Measurements from ENCODE around the gene C1orf210. TPM values are rescaled to one million over a fixed set of nuclear protein-coding genes. Genes with fewer than 3 reads are reported as not detected.

Gene C1orf210
- polyA plus RNA-seq, 1 donor (not counting 4 experiments of a cell fraction or from before 2014, with no cell fraction given): 5.6 TPM

GRCh38 chr1:43238991-43239469 is 46.4 kb downstream of the C1orf210 start:
- H3K4me2 ChIP-seq (ENCODE audit: control insufficient read depth, extremely low read depth, insufficient read depth, low read depth, low read length): no peak overlapping the region
- no peaks in the 10 kb centered on the region for H4K20me1 ChIP-seq (ENCODE audit: control insufficient read depth, extremely low read depth, insufficient read depth, low read length)
- H3K36me3 ChIP-seq (ENCODE audit: control insufficient read depth in 2 of 2, extremely low read depth in 1 of 2, insufficient read depth in 2 of 2, low read length in 2 of 2): no peaks in the 10 kb centered on the region
- H3K27ac ChIP-seq (ENCODE audit: control insufficient read depth, insufficient read depth, low read length): no peak overlapping the region
- no peak for FAIRE-seq
- H2AFZ ChIP-seq (ENCODE audit: control insufficient read depth, low read length): no peak overlapping the region
- peaks cover 9% of the 10 kb centered on the region for H3K4me1 ChIP-seq (ENCODE audit: control insufficient read depth, extremely low read depth, insufficient read depth, low read length)
- H3K9me3 ChIP-seq (ENCODE audit: control insufficient read depth, low read depth, low read length): no peaks in the 10 kb centered on the region
- DNase-seq (ENCODE audit: low read depth, low spot score): no peak
- no peak overlapping the region for H3K9ac ChIP-seq (ENCODE audit: control insufficient read depth, extremely low read depth, insufficient read depth, low read length)
- H3K9me1 ChIP-seq (ENCODE audit: control insufficient read depth, extremely low read depth, insufficient read depth, low read length): no peaks in the 10 kb centered on the region
- H3K27me3 ChIP-seq (ENCODE audit: control insufficient read depth, extremely low read depth, insufficient read depth, low read length): no peaks in the 10 kb centered on the region
- H3K4me3 ChIP-seq (ENCODE audit: control insufficient read depth in 2 of 3, extremely low read depth in 1 of 3, insufficient read depth in 2 of 3, low read depth in 1 of 3, low read length in 3 of 3): no peak overlapping the region
- dilution Hi-C loops (cut with MboI; ENCODE audit: extremely low pct_ligation_motif_present, low sequenced_read_pairs): no loop called here
- TF ChIP-seq CTCF (optimal IDR thresholded peaks at IDR 0.05 in 1 of 3, IDR thresholded peaks at IDR 0.05 in 1 of 3, conservative IDR thresholded peaks at IDR 0.05 in 1 of 3; ENCODE audit: extremely low read depth in 1 of 3, insufficient read depth in 2 of 3, low read length in 3 of 3) (no peak), EZH2 (IDR thresholded peaks at IDR 0.05; ENCODE audit: low read length) (no peak)
- no peaks in the 10 kb centered on the region for H3K79me2 ChIP-seq (ENCODE audit: control insufficient read depth, insufficient read depth, low read length)

- H3K9me3 ChIP-seq (ENCODE audit: control insufficient read depth, low read depth, low read length): no peaks in the 10 kb centered on the region
- H3K9ac ChIP-seq (ENCODE audit: control insufficient read depth, extremely low read depth, insufficient read depth, low read length): no peak overlapping the region
- FAIRE-seq (peak; percentile 77), DNase-seq (ENCODE audit: low read depth, low spot score) (no peak)
- no peaks in the 10 kb centered on the region for H3K9me1 ChIP-seq (ENCODE audit: control insufficient read depth, extremely low read depth, insufficient read depth, low read length)
- no peak overlapping the region for H3K4me3 ChIP-seq (ENCODE audit: control insufficient read depth in 2 of 3, extremely low read depth in 1 of 3, insufficient read depth in 2 of 3, low read depth in 1 of 3, low read length in 3 of 3)
- H3K79me2 ChIP-seq (ENCODE audit: control insufficient read depth, insufficient read depth, low read length): no peaks in the 10 kb centered on the region
- no peaks in the 10 kb centered on the region for H3K27me3 ChIP-seq (ENCODE audit: control insufficient read depth, extremely low read depth, insufficient read depth, low read length)
- H3K36me3 ChIP-seq (ENCODE audit: control insufficient read depth in 2 of 2, extremely low read depth in 1 of 2, insufficient read depth in 2 of 2, low read length in 2 of 2): no peaks in the 10 kb centered on the region
- no peak overlapping the region for H3K4me2 ChIP-seq (ENCODE audit: control insufficient read depth, extremely low read depth, insufficient read depth, low read depth, low read length)
- H4K20me1 ChIP-seq (ENCODE audit: control insufficient read depth, extremely low read depth, insufficient read depth, low read length): no peaks in the 10 kb centered on the region
- dilution Hi-C loops (cut with MboI; ENCODE audit: extremely low pct_ligation_motif_present, low sequenced_read_pairs): no loop called here
- no peak overlapping the region for H2AFZ ChIP-seq (ENCODE audit: control insufficient read depth, low read length)
- H3K27ac ChIP-seq (ENCODE audit: control insufficient read depth, insufficient read depth, low read length): no peak overlapping the region
- TF ChIP-seq CTCF (optimal IDR thresholded peaks at IDR 0.05 in 1 of 3, IDR thresholded peaks at IDR 0.05 in 1 of 3, conservative IDR thresholded peaks at IDR 0.05 in 1 of 3; ENCODE audit: extremely low read depth in 1 of 3, insufficient read depth in 2 of 3, low read length in 3 of 3) (peak; percentile 80 to 91 (median 83)), EZH2 (IDR thresholded peaks at IDR 0.05; ENCODE audit: low read length) (no peak)
- peaks cover 9% of the 10 kb centered on the region for H3K4me1 ChIP-seq (ENCODE audit: control insufficient read depth, extremely low read depth, insufficient read depth, low read length)
Observed at GRCh38 chr1:43238085-43238484, 47.3 kb downstream of the C1orf210 start.
